NCI-H1436 (cell line): ENCODE measurements around the gene SPINK2.

ENCODE experiments used
- DNase-seq: peaks from one replicate; lab custom pipeline; 2025; lab: John Stamatoyannopoulos, UW

Gene SPINK2

DNA sequence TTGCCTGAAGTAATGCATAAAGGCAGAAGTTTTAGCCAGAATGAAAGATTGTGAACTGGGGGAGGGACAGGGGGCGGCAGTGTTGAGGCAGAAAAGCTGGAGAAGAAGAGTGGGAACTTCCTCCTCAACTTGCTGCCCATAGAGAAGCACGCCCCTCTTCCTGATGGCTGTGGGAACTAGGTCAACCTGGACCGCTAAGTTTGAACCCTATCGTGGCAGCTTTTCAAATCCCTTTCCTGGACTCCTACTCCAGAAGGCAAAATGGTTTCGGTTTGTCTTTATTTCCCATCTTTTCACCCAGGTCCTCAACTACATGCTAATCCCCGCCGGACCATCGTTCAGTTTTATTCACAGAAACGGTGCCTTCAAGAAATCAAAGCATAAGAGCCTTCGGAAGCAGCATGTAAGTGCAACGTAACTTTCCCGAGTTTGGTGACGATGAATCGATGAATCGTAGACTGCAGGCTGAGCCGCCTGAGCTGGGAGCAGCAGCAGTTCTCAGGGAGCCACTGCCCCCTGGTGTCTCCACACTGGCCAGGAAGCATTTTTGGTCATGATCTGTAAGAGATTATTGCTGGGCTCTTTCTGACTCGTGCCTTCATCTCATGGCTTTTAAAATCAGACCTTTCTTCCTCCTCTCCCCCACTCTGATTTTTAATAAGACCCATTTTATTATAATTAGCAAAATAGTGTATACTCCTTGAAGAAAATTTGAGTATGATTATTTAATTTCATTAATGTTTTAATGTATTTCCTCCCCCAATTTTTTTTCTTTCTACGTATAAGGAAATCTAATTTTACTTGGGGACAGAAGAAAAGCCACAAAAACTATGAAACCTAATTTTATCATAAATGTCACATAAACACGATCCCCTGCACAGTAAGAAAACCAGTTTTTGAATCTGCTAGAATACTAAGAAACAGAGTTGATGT lies 21.4 kb downstream of the SPINK2 start:
- peak; percentile 47 for DNase-seq

- DNase-seq, result no peak
These were observed 22.2 kb downstream of the SPINK2 start for GRCh38 chr4:56799161-56799759.

DNA sequence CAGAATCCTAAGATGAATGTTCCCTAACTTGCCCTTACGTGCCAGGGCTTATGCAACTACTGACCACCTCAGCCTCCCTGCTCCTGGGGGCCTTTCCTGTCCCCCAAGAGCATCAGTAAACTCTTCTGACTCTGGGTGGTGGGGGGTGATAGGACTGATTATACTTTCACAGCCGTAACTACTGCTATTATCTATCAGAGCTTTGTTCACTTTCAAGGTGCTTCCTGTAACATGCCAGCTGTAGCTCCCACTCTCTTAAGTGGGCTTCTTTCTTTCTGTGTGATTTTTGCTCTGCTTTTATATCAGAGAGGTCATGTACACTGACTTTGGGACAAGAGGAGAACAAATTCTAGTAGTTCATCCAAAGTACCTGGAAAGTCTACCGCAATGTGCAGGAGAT lies 25.3 kb downstream of the SPINK2 start:
- DNase-seq, result no peak

GRCh38 chr4:56791316-56791715 lies 30.2 kb downstream of the SPINK2 start:
- DNase-seq, result no peak

DNA sequence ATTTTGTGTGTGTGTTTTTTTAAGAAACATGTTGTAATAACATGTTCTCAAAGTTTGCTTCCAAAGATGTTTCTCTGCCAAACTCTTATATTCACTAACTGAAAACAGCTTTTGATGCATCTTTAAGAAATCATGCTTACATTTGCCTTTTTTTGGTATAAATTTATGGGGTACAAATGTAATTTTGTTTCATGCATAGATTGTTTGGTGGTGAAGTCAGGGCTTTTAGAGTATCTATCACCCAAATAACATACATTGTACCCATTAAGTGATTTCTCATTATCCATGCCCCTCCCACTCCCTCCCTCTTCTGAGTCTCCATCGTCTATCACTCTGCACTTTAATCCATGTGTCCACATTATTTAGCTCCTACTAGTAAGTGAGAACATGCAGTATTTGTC lies 30.8 kb downstream of the SPINK2 start:
- DNase-seq, result no peak

DNA sequence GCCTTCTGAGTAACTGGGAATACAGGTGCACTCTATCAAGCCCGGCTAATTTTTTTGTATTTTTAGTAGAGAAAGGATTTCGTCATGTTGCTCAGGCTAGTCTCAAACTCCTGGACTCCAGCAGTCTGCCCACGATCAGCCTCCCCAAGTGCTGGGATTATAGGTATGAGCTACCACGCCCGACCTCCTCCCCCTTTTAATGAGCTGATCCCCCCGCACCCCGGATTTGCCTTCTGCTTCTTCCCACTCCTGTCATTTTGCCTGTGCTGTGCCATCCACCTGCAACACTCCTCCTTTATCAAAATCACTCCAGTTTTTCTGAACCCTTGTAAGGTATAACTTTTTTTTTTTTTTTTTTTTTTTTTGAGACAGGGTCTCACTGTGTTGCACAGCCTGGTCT lies 33.4 kb downstream of the SPINK2 start:
- no peak for DNase-seq

GRCh38 chr4:56787380-56787779 lies 34.1 kb downstream of the SPINK2 start:
- DNase-seq, result no peak

DNA sequence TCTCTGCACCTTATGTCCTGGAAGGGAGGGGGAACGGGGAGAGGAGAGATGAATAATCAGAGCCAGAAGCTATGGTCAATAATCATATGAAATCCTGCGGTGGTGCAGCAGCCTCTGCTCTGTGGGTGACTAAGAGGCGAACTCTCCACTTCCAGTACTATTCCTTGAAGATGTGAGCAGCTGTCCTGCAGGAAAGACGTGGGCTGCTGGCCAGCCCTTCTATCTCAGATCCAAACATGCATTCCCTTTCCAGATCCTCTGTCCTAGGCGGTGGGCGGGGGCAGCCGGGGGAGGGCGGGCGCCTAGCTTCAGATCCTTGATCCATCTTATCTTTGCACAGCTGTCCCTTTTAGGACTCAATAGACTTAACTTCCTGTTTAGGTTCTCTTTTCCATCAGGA lies 34.5 kb downstream of the SPINK2 start:
- no peak for DNase-seq

- no peak for DNase-seq
These were observed 37.5 kb downstream of the SPINK2 start for GRCh38 chr4:56783986-56784385.

- no peak for DNase-seq
These were observed 39.5 kb downstream of the SPINK2 start for GRCh38 chr4:56782019-56782418.

- DNase-seq, result no peak
These were observed 48.2 kb downstream of the SPINK2 start for GRCh38 chr4:56773346-56773745.

DNA sequence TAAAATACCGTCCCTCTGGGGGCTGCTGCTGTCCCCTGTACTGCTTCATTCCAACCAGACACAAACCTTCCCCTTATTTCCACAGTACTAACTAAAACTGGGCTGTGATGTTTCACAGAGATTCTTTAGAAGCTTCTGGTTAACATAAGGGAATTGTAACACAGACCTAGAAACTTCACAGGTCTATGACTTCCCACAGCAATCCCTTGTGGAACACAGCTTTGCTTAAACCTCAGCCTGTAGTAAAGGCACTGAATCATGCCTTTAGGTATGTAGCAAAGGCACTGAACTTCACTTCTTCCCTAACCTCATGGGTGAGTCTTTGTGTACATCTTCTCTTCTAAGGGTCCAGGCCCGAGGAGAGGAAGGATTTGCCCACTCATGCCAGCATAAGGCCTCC lies 49.4 kb downstream of the SPINK2 start:
- DNase-seq, result no peak

DNA sequence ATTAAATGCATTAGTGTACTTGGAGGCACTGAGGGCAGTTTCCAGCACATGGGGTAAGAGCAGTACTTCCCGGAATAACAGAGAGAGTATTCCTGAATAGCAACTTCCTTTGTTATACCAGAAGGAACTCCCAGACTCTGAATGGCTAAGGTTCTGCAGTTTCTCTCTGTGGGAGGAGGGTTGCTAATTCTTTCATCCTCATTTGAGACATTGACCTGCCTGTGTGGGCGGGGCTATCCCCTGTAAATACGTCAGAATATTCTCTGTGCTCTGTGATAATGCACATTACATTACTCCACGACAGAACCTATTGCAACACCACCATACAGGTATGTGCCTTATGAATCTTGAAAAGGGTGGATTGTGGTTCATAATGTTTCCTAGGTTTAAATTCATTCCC lies 52.7 kb downstream of the SPINK2 start:
- DNase-seq, result no peak

DNA sequence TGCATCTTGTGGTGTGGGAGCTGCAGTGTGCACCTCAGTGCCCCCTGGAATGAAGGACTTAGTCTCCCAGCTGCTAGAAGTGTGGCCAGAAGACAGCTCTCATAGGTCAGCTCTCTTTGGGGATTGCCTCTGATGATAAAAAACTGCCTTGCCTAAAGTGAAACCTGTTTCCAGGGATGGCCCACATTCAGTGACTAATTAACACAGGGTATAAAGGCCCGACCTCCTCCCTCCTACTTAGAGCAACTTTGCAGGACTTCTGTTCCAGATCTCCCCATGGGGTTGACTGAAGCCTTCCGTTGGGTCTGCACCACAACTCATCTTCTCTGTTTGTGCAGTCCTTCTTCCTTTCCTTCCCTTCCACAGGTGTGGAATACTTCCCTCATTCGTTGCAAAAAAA lies 53.2 kb downstream of the SPINK2 start:
- DNase-seq, result no peak

DNA sequence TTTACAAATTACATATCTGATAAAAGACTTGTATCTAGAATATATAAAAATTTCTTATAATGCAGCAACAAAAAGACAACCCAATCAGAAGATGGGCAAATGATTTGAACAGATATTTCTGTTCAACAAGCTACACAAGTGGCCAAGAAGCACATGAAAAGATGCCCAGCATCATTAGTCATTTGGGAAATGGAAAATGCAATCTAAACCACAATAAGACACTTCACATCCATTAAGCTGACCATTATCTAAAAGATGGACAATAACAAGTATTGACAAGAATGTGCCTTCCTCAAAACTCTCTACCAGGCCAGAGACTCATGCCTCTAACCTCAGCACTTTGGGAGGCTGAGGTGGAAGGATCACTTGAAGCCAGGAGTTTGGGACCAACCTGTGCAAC lies 53.9 kb downstream of the SPINK2 start:
- DNase-seq, result no peak

DNA sequence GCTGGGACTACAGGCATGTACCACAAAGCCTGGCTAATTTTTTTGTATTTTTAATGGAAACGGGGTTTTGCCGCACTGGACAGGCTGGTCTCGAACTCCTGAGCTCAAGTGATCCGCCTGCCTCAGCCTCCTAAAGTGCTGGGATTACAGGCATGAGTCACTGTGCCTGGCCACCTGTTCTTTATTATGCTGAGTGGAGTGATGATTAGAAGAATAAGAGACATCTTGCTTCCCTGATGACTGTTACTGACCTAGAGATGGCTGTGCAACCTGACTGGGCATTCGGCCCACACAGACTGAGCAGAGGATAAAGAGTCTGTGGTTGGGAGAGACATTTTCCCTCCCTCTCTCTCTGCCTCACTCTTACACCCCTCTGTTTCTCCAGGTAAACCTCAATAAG lies 56.7 kb downstream of the SPINK2 start:
- DNase-seq, result no peak

GRCh38 chr4:56764223-56764622 lies 57.3 kb downstream of the SPINK2 start:
- DNase-seq, result no peak

- no peak for DNase-seq
These were observed 58.8 kb downstream of the SPINK2 start for GRCh38 chr4:56762484-56763250.

GRCh38 chr4:56760183-56760582 lies 61.3 kb downstream of the SPINK2 start:
- no peak for DNase-seq
